NCI-H69 (cell line): ENCODE measurements around the gene ALKBH3.

Experiments used
- DNase-seq: peaks from one replicate; lab custom pipeline; 2025; lab: John Stamatoyannopoulos, UW

The ALKBH3 gene

GRCh38 chr11:43880640-43881159, at the start of gene ALKBH3:
TSS of gene ALKBH3 (plus strand) at chr11:43880831. CDS start at chr11:43882653, 1,822 bp downstream.
- DNase-seq = peak; percentile 98

DNA sequence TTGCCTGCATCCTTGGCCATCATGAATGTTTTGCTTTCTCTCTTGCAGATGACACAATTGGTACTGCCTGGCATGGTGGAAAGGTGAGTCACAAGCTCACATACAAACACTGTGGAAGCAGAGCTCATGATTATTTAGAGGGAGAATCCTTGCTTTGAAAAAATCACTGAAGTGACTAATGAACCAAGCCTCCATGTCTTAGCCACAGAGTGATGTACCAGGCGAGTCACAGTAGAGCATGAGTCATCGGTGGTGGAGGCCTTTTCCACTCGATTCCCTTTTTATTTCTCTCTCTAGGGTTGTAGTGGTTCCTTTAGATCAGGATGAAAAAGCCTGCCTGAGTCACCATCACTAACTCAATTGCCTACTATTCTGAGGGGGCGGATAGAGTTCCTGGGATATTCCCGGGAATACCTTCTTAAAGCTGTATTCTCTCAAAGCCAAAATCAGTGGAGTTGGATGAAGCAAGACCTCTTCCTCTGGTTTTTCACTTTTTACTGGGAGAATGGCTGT, 49.6 kb upstream of the ALKBH3 start:
- DNase-seq = peak; percentile 22

DNA sequence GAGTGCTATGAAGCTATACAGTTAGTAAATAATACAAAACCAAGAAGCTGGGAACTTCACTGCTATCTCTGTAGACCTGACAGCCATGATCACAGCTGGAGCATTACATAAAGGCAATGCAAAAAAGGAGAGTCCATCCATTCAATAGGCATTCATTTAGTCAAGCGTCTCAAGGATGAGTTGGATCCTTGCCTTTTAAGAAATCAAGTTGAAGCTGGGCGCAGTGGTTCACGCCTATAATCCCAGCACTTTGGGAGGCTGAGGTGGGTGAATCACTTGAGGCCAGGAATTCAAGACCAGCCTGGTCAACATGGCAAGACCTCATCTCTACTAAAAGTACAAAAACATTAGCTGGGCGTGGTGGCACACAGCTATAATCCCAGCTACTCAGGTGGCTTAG, 48.1 kb upstream of the ALKBH3 start:
- no peak for DNase-seq

GRCh38 chr11:43833657-43834073, 47.0 kb upstream of the ALKBH3 start:
- DNase-seq = peak; percentile 91

DNA sequence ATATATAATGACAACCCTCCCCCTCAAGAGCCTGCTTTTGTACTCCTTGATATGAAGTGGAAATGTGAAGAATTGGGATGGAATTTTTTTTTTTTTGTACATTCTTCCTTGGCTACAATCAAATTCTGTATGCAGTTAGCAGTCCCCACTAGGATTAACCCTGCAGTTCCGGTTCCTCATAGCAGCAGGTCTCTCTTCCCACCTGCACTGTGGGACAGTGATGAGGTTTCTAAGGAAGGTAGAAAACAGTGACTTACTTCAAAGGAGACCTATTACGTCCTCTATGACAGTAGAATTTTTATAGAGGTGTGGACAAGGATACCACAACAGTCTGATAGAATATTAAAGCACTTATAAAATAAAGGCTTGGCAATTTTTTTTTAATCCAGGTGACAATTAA, 46.3 kb upstream of the ALKBH3 start:
- peak; percentile 63 for DNase-seq

- peak; percentile 9 for DNase-seq
These were observed 45.5 kb upstream of the ALKBH3 start for GRCh38 chr11:43835104-43835503.

- no peak for DNase-seq
These were observed 42.8 kb upstream of the ALKBH3 start for GRCh38 chr11:43837879-43838278.

DNA sequence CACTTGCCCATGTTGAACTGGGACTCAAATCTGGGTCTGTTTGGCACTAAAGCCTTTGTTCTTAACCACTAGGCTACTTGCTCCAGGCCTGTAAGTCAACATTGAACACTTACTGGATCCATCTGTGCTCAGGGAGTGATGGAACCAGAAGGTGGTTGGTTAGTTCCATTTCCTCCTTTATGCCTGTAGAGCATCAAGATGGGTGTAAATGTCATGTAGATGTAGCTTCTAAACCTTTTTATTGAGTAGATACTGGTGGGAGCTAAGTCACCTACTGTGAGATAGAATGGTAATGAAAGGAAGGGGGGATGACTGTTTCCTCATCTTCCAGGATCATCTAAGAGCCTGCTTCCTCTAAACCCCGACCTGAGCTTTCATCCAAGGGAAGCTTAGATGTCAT, 38.6 kb upstream of the ALKBH3 start:
- DNase-seq = no peak

DNA sequence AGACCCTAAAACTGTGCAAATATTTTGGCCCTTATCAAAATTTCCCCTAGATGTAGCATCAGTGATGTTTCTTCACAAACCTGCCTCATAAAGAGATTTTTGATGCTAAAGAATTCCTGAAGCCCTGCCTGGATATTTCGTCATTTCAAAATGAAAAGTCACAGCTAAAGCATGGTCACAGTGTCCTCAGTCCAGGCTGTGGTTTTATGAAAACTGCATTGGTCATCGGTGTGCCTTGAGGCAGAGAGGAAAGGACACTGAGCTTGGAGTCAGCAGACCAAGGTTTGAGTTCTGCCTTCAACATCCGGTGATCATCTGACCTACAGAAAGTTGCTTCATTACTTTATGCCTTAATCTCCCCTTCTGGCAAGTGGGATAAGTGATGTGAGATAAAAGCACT, 34.8 kb upstream of the ALKBH3 start:
- no peak for DNase-seq

GRCh38 chr11:43852057-43852636, 28.5 kb upstream of the ALKBH3 start:
- DNase-seq = peak; percentile 73

GRCh38 chr11:43853781-43854180, 26.9 kb upstream of the ALKBH3 start:
- no peak for DNase-seq

DNA sequence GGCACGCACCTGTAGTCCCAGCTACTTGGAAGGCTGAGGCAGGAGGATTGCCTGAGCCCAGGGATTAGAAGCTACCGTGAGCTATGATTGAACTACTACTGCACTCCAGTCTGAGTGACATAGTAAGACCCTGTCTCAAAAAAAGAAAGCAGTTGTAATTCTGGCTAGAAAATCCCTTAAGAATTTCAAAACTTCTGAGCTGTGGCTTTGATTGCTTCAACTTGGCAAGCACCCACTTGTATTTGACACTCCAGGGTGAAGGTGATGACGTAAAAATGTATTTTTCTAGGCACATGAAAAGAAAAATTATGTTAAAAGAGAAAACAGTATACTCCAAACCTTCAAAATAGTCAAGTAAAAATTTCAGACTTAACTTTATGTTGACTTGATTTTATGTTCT, 23.6 kb upstream of the ALKBH3 start:
- DNase-seq = no peak

GRCh38 chr11:43861141-43861540, 19.5 kb upstream of the ALKBH3 start:
- DNase-seq = no peak

DNA sequence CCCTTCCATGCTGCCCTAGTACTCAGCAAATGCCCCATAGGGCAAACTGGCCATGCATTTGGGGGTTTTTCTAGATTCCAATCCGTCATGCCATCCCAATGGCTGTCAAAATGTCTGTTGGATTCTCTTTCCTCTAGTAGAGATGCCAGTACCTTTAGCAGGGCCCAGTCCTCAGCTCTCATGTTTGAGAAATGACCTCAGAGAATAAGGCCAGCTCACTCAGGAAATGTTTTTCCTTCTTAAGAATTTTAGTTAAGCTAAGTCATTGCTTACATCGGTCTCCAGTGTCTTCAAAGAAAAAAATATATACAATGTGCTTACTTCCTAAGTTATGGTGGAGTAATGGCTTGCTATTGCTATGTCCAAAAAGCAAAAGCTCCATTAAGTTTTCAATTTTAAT, 14.1 kb upstream of the ALKBH3 start:
- no peak for DNase-seq

DNA sequence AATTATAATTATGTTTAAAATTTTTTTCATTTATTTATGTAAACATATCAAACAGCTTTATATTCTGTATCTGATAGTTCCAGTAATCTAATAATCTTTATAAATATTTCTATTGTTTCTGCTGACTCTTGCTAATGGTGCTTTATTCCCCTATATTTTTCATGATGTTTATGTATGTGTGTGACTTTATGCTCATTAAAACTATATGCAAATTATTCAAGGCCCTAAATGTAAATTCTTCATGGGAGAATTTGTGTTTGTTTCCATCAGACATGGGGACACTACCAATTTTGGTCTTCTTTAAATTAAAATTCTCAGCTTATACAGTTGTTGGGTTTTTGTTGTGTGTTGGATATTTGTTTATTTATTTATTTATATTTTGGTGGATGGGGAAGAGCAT, 13.7 kb upstream of the ALKBH3 start:
- no peak for DNase-seq

GRCh38 chr11:43868852-43869567, 11.6 kb upstream of the ALKBH3 start:
- DNase-seq = peak; percentile 13

- no peak for DNase-seq
These were observed 9.6 kb upstream of the ALKBH3 start for GRCh38 chr11:43871051-43871450.

GRCh38 chr11:43872995-43873394, 7.6 kb upstream of the ALKBH3 start:
- DNase-seq = no peak

GRCh38 chr11:43874078-43874477, 6.6 kb upstream of the ALKBH3 start:
- DNase-seq = no peak

DNA sequence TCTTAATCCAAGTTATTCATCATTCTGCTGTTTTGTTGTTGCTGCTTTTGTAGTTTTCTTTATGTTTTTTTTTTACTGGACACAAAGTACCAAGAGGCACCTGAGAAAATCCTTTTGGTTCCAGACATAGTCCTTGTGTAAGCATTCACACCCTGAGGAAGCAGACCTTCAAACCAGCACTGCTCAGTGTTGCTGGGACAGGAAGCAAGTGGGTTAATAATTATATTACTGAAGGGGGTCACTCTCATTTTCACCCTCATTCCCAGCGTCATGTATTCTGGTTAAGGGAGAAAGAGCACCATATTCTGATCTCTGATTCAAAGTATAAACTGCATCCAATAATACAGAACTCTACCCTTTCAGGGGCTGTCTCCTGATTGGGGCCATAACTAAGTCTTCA, 5.9 kb upstream of the ALKBH3 start:
- DNase-seq = no peak

- peak; percentile 48 for DNase-seq
These were observed 617 bp upstream of the ALKBH3 start for GRCh38 chr11:43879789-43880639.

DNA sequence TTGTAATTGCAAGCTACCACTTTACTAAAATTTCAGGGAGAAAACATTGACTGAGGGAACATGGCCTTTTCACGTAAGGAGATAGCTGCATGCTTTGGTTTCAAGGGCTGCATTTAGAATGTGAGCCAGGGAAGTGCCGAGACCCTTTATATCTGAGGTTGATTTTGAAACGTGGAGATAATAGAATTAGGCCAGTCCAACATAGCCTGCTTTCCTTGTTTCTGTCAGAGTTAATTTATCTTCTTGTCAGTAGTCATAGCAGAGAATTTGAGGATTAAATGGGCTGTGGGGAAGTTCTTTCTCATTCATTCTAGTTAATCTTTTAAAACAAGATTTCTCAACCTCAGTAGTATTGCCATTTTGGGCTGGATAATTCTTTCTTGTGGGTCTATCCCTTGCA, 12.2 kb downstream of the ALKBH3 start:
- DNase-seq = no peak

- DNase-seq = no peak
These were observed 13.9 kb downstream of the ALKBH3 start for GRCh38 chr11:43894546-43894945.
